Hypothalamus (tissue), 51 donors: Measurements from ENCODE around the gene KIF20B.
A peak's percentile ranks its signal among the peaks of the same experiment; 100 is the strongest.
"Not testable (repeated sequence)": the region's sequence is repeated elsewhere in the genome, so short reads cannot be mapped to it uniquely, and the experiment has no call there.

ENCODE experiments used
- DNase-seq, 51 donors: peaks; one replicate each; lab custom pipeline; 2025; lab: John Stamatoyannopoulos, UW

KIF20B gene

GRCh38 chr10:89763671-89764070, 62.3 kb downstream of the KIF20B start:
- DNase-seq, result not testable (repeated sequence)

DNA sequence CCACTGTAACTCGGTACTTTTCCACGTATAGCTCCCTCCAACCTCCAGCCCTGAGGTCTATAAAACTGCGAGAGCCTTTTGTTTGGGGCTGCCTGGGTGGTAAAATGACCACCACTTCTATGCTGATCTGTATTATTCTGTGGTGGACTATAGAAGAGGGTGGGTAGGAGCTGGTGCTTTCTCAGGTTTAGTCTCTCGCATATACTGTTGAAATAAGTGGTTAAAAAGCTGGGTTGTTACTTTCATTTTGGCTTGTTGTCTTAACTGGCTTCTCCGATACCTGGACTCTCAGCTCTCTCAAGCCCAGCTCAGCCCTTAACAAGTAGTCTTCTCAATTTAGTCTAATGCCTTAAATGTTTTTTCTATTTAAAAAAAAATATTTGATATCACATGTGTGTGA, 70.3 kb downstream of the KIF20B start:
- DNase-seq, result no peak

- DNase-seq, result peak in 1 of 51 donors; percentile 41
Observed at GRCh38 chr10:89773081-89773480, 71.7 kb downstream of the KIF20B start.

GRCh38 chr10:89776665-89777064, 75.3 kb downstream of the KIF20B start:
- no peak for DNase-seq

DNA sequence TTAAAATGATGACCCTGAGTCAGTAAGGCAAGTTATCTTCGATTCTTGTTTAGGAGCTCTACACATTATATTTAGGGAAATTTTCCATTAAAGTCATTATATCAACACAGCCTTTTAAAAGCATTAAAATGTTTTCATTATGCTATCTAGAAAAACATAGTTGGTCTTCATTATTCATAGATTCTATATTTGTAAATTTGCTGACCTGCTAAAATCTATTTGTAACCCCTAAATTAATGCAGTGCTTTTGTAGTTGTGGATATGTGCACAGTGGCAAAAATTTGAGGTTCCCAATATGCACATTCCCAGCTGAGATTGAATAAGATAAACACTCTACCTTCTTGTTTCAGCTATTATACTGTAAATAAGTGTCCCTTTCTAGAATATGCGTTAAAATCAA, 81.1 kb downstream of the KIF20B start:
- no peak for DNase-seq

DNA sequence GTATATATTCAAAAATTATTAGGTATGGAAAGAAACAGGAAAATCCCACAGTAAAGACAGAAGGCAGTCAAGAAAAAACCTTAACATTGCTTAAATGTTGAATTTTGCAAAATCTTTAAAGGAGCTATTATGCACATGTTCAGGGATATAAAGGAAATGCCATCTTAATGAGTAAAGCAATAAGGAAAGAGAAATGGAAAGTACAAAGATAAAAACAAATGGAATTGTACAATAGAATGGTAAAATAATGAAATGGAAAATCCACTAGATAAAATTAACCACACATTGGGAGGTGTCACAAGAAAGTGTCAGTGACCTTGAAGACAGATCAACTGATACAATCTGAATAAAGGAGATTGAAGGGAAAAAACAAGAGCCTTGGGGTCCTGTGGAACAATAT, 82.0 kb downstream of the KIF20B start:
- no peak for DNase-seq

- no peak for DNase-seq
Observed at GRCh38 chr10:89785095-89785494, 83.7 kb downstream of the KIF20B start.

DNA sequence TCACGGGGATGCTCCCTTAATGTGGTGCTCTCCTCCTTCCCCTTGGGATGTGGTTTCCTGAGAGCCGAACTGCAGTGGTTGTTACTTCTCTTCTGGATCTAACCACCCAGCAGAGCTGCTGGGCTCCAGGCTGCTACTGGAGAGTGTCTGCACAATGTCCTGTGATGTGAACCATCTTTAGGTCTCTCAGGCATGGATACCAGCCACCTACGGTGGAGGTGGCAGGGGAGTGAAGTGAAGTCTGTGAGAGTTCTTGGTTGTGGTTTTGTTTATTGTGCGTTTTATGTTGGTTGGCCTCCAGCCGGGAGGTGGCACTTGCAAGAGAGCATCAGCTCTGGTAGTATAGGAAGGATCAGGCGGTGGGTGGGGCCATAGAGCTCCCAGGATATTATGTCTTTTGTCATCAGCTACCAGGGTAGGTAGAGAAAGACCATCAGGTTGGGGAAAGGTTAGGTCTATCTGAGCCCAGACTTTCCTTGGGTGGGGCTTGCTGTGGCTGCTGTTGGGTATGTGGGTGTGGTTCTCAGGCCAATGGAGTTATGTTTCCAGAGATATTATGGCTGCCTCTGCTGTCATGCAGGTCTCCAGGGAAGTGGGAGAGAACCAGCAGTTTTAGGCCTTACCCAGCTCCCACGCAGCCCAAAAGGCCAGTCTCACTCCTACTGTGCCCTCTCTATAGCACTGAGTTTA, 87.9 kb downstream of the KIF20B start:
- no peak for DNase-seq

DNA sequence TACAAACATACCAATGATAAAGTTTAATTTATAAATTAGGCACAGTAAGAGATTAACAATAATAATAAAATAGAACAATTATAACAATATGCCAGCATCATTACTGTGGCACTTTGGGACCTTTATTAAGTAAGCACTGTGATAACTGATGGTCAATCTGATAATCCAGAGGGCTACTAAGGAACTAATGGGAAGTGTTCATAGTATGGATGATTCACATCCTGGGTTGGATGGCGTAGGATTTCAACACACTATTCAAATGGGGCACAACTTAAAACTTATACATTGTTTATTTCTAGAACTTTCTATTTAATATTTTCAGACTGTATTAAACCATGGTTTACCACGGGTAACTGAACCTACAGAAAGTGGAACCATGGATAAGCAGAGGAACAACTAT, 90.8 kb downstream of the KIF20B start:
- no peak for DNase-seq

DNA sequence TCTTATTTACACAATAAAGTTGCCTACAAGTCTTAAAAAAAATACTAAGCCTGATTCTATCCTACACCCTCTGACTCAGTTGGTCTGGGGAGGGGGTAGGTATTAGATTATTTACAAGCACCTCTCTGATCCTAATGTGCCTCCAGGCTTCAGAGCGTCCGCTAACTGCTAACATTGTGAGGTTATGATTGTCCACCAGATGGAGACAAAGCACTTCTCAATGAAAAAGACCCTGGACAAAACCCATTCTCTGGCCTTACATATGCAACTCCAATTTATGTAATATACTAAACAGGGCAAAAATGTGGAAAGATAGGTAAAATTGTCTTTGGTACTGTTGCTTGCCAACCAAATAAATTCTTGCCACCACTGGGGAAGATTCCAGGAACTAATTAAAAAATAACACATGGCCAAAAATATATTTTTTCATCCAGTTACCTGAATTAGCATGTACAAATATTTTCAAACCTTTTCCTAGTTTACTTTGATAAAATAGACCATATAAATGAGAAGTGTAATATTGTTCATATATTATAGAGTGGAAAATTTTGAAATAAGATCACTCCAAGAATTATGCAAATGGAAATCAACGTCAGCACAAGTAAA, 92.4 kb downstream of the KIF20B start:
- DNase-seq, result peak in 17 of 51 donors; percentile 0 to 73 (median 11)

DNA sequence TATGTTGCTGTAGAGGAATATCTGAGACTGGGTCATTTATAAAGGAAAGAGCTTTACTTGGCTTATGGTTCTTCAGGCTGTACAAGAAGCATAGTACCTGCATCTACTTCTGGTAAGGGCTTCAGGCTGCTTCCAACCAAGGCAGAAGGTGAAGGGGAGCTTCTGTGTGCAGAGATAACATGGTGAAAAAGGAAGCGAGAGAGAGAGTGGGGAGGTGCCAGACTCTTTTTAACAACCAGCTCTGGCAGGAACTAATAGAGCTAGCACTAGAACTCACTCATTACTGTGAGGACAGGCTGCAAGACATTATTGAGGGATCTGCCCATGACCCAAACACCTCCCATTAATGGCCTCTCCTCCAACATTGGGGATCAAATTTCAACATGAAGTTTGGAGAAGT, 94.5 kb downstream of the KIF20B start:
- no peak for DNase-seq

GRCh38 chr10:89798092-89798491, 96.7 kb downstream of the KIF20B start:
- DNase-seq, result no peak

DNA sequence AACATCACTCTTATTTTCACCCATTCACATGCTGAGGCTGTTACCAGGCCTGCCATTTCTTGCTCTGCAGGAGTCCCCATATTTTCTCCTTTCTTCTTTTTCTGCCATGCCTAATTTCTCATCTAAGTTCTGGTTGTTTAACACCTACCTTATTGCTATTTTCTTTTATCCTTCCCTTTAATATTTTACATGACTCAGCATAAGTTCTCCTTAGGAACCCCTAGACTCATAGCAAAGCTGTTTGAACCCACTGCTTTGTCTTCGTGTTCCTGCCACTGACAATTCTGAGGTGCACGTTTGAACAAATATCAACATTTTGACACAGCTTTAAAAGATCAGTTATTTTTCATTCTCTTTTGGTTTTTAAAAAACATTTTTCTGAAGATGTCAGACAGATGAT, 98.2 kb downstream of the KIF20B start:
- no peak for DNase-seq

DNA sequence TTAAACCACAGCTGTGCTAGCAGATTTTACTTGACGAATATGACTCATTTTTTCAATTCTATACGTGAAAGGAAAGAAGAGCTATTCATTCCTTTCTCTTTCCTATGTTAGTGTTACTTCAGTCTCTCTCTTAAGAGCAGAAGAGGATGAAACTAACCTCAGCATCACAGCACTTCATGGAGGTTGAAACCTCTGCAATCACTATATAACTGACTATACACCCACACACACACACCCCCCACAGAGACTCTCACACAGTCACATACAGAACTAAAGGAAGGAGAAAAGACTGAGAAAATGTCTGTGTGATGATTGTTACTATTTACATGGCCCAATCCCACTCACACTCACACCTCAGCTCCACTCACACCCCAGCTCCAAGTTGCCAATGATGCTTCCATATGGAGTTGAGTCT, 104.2 kb downstream of the KIF20B start:
- DNase-seq, result peak in 1 of 51 donors; percentile 27

GRCh38 chr10:89808842-89809241, 107.5 kb downstream of the KIF20B start:
- DNase-seq, result no peak

DNA sequence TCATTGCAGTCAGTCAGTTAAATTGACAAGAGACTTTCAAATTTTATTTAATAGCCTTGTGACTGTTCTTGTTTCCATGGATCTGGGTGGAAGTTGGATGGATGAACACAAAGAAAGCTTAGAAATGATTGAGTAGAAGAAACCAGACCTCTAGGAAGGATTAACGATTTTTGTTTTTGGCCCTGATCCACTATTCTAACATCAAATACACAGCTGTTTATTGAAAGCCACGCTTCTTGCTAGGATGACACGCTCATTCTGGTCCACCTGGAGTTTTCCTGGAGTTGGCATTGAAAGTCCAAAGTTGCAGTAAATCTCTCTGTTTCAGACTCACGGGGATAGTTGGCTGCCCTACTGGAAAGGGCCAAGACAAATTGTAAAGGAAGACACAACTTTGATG, 108.4 kb downstream of the KIF20B start:
- no peak for DNase-seq

DNA sequence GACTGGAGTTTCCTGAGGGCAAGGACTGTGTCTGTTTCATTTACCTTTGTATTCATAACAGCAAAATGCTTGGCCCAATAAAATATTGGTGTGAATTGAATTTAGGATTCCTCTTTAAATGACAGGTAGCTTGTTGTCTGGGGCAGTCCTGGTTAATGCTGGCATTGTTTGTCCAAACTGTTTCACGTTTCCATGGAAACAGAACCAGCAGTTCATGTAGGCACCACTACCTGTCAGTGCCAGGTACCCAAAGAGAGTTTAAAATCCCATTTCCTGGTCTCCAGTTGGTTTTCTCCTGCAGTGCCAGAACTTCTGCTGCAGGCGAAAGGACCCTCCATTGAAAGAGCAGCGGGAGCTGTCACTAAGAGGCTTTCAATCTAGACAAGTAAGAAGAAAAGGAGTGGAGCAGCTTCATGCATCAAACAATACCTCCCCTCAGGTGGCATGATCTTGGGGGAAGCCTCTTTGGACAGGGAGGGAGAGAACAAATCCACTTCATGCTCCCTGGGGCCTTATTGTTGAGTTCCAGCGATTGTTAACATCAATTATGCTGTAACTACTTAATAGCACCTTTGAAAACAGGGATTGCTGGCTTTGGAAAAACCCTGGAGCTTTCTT, 109.6 kb downstream of the KIF20B start:
- DNase-seq, result no peak

GRCh38 chr10:89813546-89813945, 112.2 kb downstream of the KIF20B start:
- DNase-seq, result no peak

GRCh38 chr10:89814278-89814677, 112.9 kb downstream of the KIF20B start:
- DNase-seq, result no peak

DNA sequence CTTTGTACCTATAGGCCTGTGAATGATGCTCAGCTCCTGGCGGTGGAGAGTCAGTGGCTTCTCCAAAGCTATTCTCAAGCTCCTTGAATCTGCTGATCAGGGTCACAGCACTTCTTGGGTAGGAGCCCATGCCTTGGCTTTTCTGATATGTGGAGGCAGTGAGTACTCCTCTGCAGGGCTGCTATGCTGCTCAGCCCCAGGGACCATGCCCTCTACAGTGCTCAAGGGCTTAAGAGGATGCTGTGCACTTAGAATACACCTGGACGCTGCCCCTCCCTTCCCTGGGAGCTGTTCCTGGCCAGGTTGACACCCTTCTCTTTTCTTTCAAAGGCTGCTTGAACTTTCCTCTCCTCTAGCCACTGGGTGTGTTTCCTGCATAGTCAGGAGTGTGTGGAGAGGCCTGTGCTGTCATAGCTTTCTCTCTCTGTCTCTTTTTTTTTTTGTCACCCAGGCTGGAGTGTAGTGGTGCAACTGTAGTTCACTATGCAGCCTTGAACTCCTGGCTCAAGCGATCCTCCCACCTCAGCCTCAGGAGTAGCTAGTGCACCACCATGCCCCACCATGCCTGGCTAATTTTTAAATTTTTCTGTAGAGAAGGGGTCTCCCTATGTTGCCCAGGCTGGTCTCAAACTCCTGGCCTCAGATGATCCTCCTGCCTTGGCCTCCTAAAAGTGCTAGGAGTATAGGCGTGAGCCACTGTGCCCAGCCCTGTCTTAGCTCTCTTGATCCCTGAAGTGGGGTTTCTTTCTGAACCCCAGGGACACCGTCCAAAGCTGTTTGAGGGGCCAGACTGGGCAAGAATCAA, 113.9 kb downstream of the KIF20B start:
- no peak for DNase-seq

GRCh38 chr10:89819008-89819407, 117.6 kb downstream of the KIF20B start:
- not testable (repeated sequence) for DNase-seq
